GM21717 (cell line): ENCODE measurements around the gene PPARD.
"Not testable (repeated sequence)": the region's sequence is repeated elsewhere in the genome, so short reads cannot be mapped to it uniquely, and the experiment has no call there.

Experiments used
- ATAC-seq: cut with Tn5 transposase; IDR thresholded peaks from one replicate; pipeline ENCODE4 v1.9.1; 2021; ENCODE audit warnings: mild to moderate bottlenecking, moderate library complexity; ENCODE audit not compliant: unreplicated experiment

The PPARD gene

GRCh38 chr6:35378261-35378660 lies 35.9 kb downstream of the PPARD start:
- no peak for ATAC-seq

- no peak for ATAC-seq
These were observed 38.8 kb downstream of the PPARD start for GRCh38 chr6:35381132-35381531.

DNA sequence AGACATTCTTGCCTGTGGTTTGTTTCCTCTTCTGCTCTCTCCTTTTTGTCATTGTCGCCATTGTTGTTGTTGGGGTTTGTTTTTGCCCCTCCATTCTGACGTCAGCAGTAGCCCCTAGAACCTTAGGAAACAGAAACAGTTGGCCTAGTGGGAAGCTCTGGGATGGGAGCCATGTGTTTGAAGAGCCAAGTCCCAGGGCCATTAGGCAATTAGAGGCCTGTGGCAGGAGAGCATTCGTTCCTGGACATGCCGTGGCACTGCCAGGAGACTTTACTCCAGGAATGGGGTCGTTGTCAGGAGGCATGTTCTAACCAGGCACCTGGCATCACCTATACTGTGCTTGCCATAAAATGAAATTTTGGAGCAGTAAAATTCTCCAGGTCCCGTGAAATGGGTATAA lies 39.7 kb downstream of the PPARD start:
- no peak for ATAC-seq

DNA sequence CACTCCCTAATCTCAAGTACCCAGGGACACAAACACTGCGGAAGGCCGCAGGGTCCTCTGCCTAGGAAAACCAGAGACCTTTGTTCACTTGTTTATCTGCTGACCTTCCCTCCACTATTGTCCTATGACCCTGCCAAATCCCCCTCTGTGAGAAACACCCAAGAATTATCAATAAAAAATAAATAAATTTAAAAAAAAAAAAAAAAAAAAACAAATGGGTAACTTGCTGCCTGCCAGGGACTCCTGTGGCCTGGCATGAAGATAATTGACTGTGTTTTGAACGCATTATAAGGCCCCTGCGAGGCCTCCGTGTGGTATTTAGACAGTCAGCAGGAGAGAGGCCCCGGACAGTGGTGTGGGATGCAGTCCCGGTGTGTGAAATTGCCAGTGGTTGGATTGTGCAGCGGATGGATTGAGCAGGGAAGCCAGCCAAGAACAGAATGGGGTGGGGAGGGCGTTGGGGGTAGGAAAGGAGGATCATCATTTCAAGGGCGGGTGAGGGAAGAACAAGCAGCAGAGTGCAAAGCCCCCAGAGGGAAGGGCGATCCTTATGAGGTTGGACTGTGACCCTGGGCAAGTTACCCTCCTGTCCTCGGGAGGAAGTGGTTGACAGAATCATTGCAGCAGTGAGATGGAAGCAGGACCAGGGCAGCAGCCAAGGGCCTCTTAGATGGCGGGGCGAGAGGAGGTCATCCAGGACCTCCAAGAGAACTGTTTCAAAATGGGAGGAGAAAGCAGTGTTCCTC lies 43.3 kb downstream of the PPARD start:
- ATAC-seq: no peak

DNA sequence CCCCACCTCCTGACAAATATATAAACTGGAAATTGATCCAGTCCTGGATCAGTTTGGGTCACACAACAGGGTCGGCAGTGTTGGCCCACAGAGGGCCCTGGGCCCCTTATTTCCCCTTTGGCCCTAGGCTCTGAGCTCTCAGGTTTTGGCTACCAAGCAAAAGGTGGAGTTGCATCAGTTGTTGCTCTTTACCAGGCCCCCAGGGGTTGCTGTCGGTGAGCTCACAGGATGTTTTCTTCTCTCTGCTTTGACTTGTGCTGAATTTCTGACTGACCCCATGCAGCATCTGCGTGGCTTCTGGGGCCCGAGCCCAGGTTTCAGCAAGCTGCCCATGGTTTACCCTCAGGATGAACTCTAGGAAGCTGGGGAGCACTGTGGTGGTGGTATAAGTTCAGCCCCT lies 44.6 kb downstream of the PPARD start:
- ATAC-seq: no peak

- no peak for ATAC-seq
These were observed 45.7 kb downstream of the PPARD start for GRCh38 chr6:35388030-35388429.

GRCh38 chr6:35388772-35389352 lies 46.5 kb downstream of the PPARD start:
- no peak for ATAC-seq

- not testable (repeated sequence) for ATAC-seq
These were observed 47.0 kb downstream of the PPARD start for GRCh38 chr6:35389386-35389785.

DNA sequence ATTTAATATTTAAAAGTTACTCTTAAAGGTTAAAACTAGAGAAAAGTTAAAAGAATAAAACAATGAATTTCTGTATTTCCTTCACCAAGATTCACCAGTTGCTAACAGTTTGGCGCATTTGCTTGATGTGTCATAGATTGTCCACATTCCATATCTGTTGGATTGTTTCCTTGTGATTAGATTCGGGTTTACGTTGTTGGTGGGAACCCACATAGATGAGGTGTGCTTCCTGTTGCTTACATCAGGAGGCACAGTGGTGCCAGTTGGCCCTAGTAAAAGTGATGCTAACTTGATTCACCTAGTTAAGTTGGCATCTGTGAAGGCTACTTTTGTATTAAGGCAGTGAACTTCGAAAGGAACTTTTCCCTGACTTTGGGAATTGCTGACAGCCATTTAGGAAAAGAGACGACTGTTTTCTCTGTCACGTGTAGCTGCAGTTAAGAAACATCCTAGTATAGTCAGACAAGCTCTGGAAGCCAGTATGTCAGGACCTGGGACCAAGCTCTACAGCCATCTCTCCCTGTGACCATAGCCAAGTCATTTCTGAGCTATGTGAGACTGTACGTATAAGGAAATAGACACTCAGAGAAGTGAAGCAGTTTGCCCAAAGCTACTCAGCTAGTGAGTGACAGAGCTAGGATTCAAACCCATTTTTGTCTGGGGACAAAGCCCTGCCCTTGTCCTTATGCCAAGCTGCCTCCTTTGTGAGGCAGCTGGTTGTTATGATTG lies 49.0 kb downstream of the PPARD start:
- no peak for ATAC-seq

DNA sequence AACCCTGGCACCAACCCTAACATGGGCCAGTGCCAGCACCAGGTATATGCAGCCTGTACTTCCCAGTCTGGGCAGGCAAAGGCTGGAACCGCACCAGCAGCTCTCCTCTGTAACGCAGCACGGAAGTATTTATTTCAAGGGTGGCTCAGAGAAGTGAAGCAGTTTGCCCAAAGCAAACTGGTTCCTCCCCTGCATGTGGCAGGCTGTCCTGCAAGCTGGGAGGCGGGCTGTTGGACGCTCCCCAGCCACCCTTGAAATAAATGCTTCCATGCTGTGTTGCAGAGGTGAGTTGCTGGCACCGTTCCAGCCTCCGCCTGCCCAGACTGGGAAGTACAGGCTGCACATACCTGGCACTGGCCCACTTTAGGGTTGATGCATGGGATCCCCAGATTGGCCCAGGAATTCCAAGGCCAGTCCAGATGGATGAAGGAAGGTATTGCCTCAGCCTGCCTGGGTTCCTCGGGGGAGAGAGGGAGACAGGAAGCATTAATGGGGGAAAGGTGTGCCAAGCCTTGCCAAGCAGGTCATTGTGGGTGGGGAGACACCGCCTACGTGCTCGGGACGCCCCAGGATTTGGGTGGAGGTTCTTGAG lies 49.8 kb downstream of the PPARD start:
- ATAC-seq: no peak

- ATAC-seq: no peak
These were observed 50.7 kb downstream of the PPARD start for GRCh38 chr6:35392773-35393672.

- no peak for ATAC-seq
These were observed 54.6 kb downstream of the PPARD start for GRCh38 chr6:35396991-35397390.

GRCh38 chr6:35397806-35398418 lies 55.6 kb downstream of the PPARD start:
- ATAC-seq: no peak

DNA sequence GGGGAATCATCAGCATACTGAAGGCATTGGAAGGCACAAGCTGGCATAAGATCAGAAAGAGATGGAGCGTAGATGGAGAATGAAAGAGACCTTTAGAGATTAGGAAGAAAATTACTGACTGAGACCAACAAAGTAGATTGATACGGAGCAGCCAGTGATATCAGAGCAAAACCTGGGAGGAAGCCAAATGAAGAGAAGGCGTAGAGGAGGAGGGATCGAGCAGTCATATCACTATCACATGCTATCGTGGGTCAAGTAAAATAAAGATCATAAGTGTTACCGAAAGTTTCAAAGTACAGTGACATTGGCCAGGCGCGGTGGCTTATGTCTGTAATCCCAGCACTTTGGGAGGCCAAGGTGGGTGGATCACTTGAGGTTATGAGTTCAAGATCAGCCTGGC lies 56.2 kb downstream of the PPARD start:
- ATAC-seq: no peak

DNA sequence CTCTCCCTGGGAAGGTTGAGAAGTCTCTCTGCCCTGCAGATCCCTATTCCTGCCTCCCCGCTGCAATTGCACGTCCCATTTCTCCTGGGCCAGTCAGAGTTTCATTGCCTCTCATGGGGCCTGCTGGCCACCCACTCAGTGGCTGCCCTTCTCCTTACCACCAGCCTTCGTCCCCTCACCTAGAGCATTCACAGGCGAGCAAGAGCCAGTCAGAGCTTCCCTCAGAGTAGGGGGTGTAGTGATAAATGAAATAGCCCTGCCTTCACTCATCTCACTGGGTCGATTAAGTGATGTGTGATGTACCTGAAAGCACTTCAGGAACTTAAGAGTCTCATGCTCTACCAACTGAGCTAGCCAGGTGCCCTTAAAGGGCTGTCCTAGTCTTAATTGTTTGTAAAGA lies 57.8 kb downstream of the PPARD start:
- ATAC-seq: no peak

GRCh38 chr6:35400901-35401311 lies 58.5 kb downstream of the PPARD start:
- no peak for ATAC-seq

- ATAC-seq: no peak
These were observed 59.2 kb downstream of the PPARD start for GRCh38 chr6:35401514-35401913.

- ATAC-seq: no peak
These were observed 59.9 kb downstream of the PPARD start for GRCh38 chr6:35402136-35402855.

GRCh38 chr6:35402856-35403191 lies 60.5 kb downstream of the PPARD start:
- ATAC-seq: no peak
